HG02840 (cell line): Measurements from ENCODE around the gene CLPX.
"Not testable (repeated sequence)": the region's sequence is repeated elsewhere in the genome, so short reads cannot be mapped to it uniquely, and the experiment has no call there.

Experiments used
- ATAC-seq: cut with Tn5 transposase; IDR thresholded peaks from one replicate; pipeline ENCODE4 v1.9.1; 2021; ENCODE audit warnings: mild to moderate bottlenecking, moderate library complexity, moderate number of reproducible peaks; ENCODE audit not compliant: unreplicated experiment, low FRiP score

The CLPX gene

GRCh38 chr15:65106011-65106590 lies 79.0 kb downstream of the CLPX start:
- ATAC-seq = no peak

GRCh38 chr15:65105038-65105437 lies 80.1 kb downstream of the CLPX start:
- ATAC-seq = no peak

GRCh38 chr15:65102912-65103311 lies 82.2 kb downstream of the CLPX start:
- no peak for ATAC-seq

GRCh38 chr15:65101891-65102708 lies 83.0 kb downstream of the CLPX start:
- no peak for ATAC-seq

GRCh38 chr15:65101411-65101890 lies 83.7 kb downstream of the CLPX start:
- no peak for ATAC-seq

GRCh38 chr15:65100442-65100841 lies 84.7 kb downstream of the CLPX start:
- ATAC-seq = no peak

- not testable (repeated sequence) for ATAC-seq
These were observed 85.3 kb downstream of the CLPX start for GRCh38 chr15:65099801-65100200.

GRCh38 chr15:65099336-65099735 lies 85.8 kb downstream of the CLPX start:
- ATAC-seq = no peak
